ENCODE measurements around the gene SPEM3. TPM values are rescaled to one million over a fixed set of nuclear protein-coding genes. Genes with fewer than 3 reads are reported as not detected.

Gene SPEM3
- total and polyA plus RNA-seq, 2 of the 4 experiments (the other 2 are of a cell fraction) = not detected

DNA sequence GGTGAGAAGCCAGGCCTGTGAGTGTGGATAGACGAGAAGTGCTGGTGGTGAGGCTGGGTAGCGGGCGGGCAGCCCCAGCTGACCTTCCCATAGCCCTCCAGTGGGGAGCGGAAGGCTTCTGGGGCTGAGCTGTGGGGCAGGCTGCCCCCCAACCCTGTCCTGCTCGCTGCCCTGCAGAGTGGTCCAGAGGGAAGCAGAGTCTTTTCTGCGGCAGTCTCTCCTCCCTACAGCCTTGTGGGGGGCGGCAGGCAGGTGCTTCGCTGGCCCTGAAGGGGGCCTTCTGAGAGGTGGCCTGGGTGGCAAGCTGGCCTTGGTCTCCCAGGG is 17.3 kb upstream of the SPEM3 start:
- no peak overlapping the region for H2BK20ac ChIP-seq (ENCODE audit: low read depth, low read length)
- ATAC-seq (ENCODE audit: low read depth) (no peak), DNase-seq (no peak)
- H2AK5ac ChIP-seq (ENCODE audit: low read depth, low read length) = no peak overlapping the region
- no peak overlapping the region for H2AK9ac ChIP-seq (replicated peaks; ENCODE audit: low read depth, low read length, poor library complexity)
- no peak overlapping the region for H2BK15ac ChIP-seq (ENCODE audit: low read depth, low read length)
- H3K56ac ChIP-seq (ENCODE audit: extremely low read depth, insufficient read depth, low read length) = no peak overlapping the region
- H2BK5ac ChIP-seq (ENCODE audit: low read depth, low read length, poor library complexity, severe bottlenecking) = no peak overlapping the region
- peaks cover 0 to 18% of the 10 kb centered on the region in 2 experiments; a peak in 3 of 4 replicates for H3K79me1 ChIP-seq (ENCODE audit: low read depth in 1 of 2, low read length in 2 of 2)
- no peak overlapping the region for H4K91ac ChIP-seq (ENCODE audit: insufficient read depth, low read depth, low read length)
- H3K36me3 ChIP-seq (ENCODE audit: control insufficient read depth, insufficient read depth, low read length) = peaks cover 45% of the 10 kb centered on the region
- ChIA-PET POLR2A (ENCODE audit: unreplicated experiment) (no interaction called here), CTCF (no interaction called here)
- no peak overlapping the region for H3K14ac ChIP-seq (replicated peaks; ENCODE audit: low read depth, low read length)
- H4K5ac ChIP-seq (ENCODE audit: low read depth, low read length) = no peak overlapping the region
- BruUV-seq (replicated peaks) = no TSS peak
- no peak overlapping the region for H2AFZ ChIP-seq (replicated peaks; ENCODE audit: low read length, poor library complexity)
- H3K23ac ChIP-seq (ENCODE audit: low read depth, low read length) = no peak overlapping the region
- no peaks in the 10 kb centered on the region for H3K9me3 ChIP-seq (ENCODE audit: control insufficient read depth, insufficient read depth, low read length)
- H3K18ac ChIP-seq (ENCODE audit: low read depth, low read length) = no peak overlapping the region
- peaks cover 11% of the 10 kb centered on the region for H4K20me1 ChIP-seq (ENCODE audit: insufficient read depth, low read length)
- in situ Hi-C loops (cut with MboI; ENCODE audit: low sequenced_read_pairs) = no loop called here
- H3K27me3 ChIP-seq (ENCODE audit: control insufficient read depth, insufficient read depth, low read length) = no peaks in the 10 kb centered on the region
- H3K4me3 ChIP-seq (ENCODE audit: insufficient read depth, low read depth, low read length) = no peak overlapping the region
- intact Hi-C loops (cut with micrococcal nuclease) = no loop called here
- H3K9me1 ChIP-seq (ENCODE audit: insufficient read depth, low read length) = peaks cover 7% of the 10 kb centered on the region; the same call in 1 of the 2 replicates
- no peak overlapping the region for H3K27ac ChIP-seq (ENCODE audit: insufficient read depth, low read length)
- peaks cover 7% of the 10 kb centered on the region for H3K4me1 ChIP-seq (ENCODE audit: control insufficient read depth, insufficient read depth, low read length)
- dilution Hi-C loops (cut with HindIII; ENCODE audit: low sequenced_read_pairs, unreplicated experiment) = no loop called here
- H4K8ac ChIP-seq (ENCODE audit: low read depth in 2 of 2, low read length in 2 of 2) = no peak overlapping the region
- H2BK120ac ChIP-seq (ENCODE audit: low read depth, low read length) = no peak overlapping the region
- no peak overlapping the region for H3K4ac ChIP-seq (ENCODE audit: low read depth, low read length)
- TF ChIP-seq CHD1 (IDR thresholded peaks at IDR 0.05; ENCODE audit: low read depth, low read length) (no peak), MAFK (IDR thresholded peaks at IDR 0.05; ENCODE audit: low read depth, low read length) (no peak), NFE2L2 (IDR thresholded peaks at IDR 0.05; ENCODE audit: low read depth, low read length) (no peak), MAZ (IDR thresholded peaks at IDR 0.05; ENCODE audit: borderline replicate concordance, low read depth, low read length) (no peak), POLR2A (IDR thresholded peaks at IDR 0.05; ENCODE audit: low read depth, low read length) (no peak), MXI1 (IDR thresholded peaks at IDR 0.05; ENCODE audit: borderline replicate concordance, low read depth, low read length) (no peak), CTCF (conservative IDR thresholded peaks at IDR 0.05; ENCODE audit: low read depth, low read length) (no peak), FOS (IDR thresholded peaks at IDR 0.05; ENCODE audit: low read depth, low read length) (no peak), BHLHE40 (IDR thresholded peaks at IDR 0.05; ENCODE audit: low read depth, low read length) (no peak), RCOR1 (IDR thresholded peaks at IDR 0.05; ENCODE audit: insufficient replicate concordance, low read length) (no peak), SMC3 (IDR thresholded peaks at IDR 0.05; ENCODE audit: low read depth, low read length) (no peak)
- TF ChIP-seq, protein P1, sequence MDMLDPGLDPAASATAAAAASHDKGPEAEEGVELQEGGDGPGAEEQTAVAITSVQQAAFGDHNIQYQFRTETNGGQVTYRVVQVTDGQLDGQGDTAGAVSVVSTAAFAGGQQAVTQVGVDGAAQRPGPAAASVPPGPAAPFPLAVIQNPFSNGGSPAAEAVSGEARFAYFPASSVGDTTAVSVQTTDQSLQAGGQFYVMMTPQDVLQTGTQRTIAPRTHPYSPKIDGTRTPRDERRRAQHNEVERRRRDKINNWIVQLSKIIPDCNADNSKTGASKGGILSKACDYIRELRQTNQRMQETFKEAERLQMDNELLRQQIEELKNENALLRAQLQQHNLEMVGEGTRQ (IDR thresholded peaks at IDR 0.05; ENCODE audit: low read depth, low read length) = no peak
- TF ChIP-seq, protein P2, sequence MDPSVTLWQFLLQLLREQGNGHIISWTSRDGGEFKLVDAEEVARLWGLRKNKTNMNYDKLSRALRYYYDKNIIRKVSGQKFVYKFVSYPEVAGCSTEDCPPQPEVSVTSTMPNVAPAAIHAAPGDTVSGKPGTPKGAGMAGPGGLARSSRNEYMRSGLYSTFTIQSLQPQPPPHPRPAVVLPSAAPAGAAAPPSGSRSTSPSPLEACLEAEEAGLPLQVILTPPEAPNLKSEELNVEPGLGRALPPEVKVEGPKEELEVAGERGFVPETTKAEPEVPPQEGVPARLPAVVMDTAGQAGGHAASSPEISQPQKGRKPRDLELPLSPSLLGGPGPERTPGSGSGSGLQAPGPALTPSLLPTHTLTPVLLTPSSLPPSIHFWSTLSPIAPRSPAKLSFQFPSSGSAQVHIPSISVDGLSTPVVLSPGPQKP (IDR thresholded peaks at IDR 0.05; ENCODE audit: borderline replicate concordance, low read depth, low read length) = no peak
- H3K9ac ChIP-seq (ENCODE audit: low read depth, low read length) = no peak overlapping the region
- H3K4me2 ChIP-seq (ENCODE audit: low read depth, low read length) = no peak overlapping the region
- 95% methylated on average over 4 of the region's 8 CpGs; no CpG with 5 or more reads in 1 of the 2 experiments for WGBS, 2 experiments (ENCODE audit: extremely low coverage in 2 of 2, insufficient read length in 1 of 2)
